A172 (cell line): Measurements from ENCODE around the gene ACTN4. TPM values are rescaled to one million over a fixed set of nuclear protein-coding genes. Genes with fewer than 3 reads are reported as not detected.
"Not testable (repeated sequence)": the region's sequence is repeated elsewhere in the genome, so short reads cannot be mapped to it uniquely, and the experiment has no call there.

Source experiments
- DNase-seq: peaks from one replicate; pipeline ENCODE4 v3.0.0-alpha.2; 2015; ENCODE audit warnings: low spot score
- total RNA-seq: library from RNA; depleted of rRNA; stranded (reverse); fragments of >200 nt; shearing (Covaris generic); gene quantifications from 2 replicates; pipeline ENCODE4 v1.2.3, GENCODE V29; 2014; rRNA removed

ACTN4 gene
- total RNA-seq = 493 and 604 TPM in 2 replicates

DNA sequence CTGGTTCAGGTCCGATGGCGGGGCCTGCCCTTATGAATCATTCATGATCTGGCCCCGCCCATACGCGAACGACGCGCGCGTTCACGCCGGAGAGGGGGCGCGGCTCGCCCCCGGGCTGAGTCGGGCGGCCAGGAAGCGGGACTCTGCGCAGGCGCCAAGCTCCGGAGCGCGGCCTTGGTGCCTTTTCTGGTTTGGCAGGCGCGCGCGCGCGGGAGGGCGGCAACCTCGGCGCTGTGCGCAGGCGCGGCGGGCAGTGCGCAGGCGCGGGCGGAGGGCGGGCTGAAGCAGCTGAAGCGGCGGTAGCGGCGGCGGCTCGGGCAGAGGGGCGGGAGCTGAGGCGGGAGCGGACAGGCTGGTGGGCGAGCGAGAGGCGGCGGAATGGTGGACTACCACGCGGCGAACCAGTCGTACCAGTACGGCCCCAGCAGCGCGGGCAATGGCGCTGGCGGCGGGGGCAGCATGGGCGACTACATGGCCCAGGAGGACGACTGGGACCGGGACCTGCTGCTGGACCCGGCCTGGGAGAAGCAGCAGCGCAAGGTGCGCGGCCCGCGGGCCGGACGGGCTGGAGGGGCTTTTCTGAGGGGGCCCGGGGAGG lies at the start of gene ACTN4:
Gene ACTN4 (plus strand): TSS at position 282 of the 598 bp plus-strand sequence. CDS start 97 bp downstream, at position 379.
- DNase-seq = peak; percentile 94

- DNase-seq = no peak
Measured at GRCh38 chr19:38599722-38600121, 47.7 kb upstream of the ACTN4 start.

DNA sequence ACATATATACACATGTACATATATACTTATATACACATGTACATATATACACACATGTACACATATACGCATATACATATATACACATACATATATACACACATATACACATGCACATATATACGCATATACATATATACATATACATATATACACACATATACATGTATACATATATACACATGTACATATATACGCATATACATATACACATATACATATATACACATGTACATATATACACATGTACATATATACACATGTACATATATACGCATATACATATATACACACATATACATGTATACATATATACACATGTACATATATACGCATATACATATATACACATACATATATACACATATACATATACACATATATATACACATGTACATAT lies 44.6 kb upstream of the ACTN4 start:
- DNase-seq = not testable (repeated sequence)

DNA sequence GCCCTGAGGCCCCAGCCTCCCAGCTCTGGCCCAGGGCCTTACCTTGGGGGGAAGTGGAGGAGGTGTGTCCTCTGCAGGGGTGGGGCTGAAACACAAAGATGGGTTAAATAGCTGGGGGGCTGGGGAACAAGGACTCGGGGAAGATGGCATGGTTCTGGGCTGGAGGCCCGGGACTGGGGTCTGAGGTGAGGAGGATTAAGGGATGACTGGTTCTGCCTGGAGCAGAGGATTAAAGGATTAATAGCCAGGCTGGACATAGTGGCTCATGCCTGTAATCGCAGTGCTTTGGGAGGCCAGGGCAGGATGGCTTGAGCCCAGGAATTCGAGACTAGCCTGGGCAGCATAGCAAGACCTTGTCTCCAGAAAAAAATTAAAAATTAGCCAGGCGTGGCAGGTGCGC lies 41.3 kb upstream of the ACTN4 start:
- DNase-seq = no peak

DNA sequence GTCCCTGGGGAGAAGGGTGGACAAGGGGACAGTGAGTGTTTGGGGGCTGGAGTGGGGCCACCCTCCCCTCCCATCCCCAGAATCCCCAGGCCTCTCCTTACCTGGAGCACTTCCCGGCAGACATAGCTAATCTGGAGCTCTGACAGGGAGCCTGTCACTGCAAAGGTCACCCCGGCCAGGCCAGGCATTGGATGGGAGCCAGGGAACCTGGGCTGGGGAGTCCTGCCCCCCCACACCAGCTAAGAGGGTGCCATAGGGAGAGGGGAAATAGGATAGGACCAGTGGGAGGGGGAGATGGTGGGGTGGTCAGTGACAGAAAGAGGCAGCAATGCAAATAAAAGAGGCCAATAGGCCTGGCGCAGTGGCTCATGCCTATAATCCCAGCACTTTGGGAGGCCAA lies 33.2 kb upstream of the ACTN4 start:
- DNase-seq = no peak

DNA sequence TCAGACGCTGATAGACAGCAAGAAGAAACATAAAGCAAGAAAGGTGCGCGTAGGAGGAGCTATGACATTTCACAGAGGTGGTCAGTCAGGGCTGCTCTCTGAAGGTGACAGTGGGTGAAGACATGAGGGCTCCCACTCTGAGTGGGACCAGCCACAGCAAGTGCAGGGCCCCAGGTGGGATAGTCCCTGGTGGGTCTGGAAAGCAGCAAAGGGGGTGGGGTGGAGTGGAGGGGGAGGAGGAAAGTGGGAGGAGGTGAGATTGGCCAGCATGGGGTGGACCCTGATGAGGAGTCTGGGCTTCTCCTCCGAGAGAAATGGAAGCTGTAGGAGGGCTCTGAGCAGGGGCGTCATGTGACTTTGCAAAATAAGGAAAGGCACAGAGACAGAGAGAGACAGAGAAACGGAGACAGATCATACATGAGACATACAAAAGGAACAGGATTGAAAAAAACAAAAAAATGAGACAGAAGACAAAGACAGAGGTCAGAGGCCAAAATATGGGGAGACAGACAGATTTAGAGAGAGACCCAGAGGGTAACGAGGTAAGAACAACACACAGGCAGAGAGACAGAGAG lies 32.4 kb upstream of the ACTN4 start:
- no peak for DNase-seq

- no peak for DNase-seq
Measured at GRCh38 chr19:38616265-38616664, 31.2 kb upstream of the ACTN4 start.

- DNase-seq = no peak
Measured at GRCh38 chr19:38617283-38617763, 30.1 kb upstream of the ACTN4 start.

DNA sequence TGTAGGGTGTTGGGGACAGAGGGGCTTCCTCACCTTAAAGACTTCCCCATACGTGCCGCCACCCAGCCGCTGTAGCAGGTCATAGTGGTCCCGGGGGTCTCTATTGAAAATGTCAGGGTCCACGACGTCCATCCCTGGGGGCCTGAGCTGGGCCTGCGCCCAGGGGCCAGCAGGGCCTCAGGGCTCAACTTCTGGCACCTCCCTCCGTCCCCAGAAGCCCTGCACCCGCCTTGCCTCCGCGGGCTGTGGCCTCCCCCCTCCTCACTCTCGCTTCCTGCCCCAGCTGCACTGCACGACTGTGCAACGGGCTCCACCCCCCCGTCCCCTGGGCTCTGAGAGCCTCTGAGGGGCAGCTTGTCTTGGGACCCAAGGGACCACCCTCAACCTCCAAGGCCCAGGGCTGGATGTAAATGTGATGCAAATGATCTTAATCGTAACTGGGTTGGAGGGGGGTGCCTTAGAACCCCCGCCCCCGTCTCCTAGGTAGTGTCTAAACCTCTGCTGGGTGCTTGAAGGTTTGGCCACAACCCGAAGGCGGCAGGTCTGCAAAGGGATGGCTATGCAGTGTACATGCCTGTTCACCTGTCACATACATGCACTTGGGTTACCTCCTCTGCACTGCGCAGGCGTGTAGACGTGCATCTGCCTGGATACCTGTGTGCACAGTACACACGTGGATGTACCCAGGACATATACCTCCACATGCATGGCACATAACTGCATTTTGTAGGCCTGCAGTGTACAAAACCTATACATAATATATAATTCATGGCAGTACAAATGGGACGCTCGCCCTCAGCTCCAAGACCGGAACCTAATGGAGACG lies 29.5 kb upstream of the ACTN4 start, which contains the start of gene MAP4K1:
Gene MAP4K1 (minus strand): TSS at position 190 of the 826 bp plus-strand sequence. CDS start 58 bp downstream, at position 132.
- DNase-seq = no peak

DNA sequence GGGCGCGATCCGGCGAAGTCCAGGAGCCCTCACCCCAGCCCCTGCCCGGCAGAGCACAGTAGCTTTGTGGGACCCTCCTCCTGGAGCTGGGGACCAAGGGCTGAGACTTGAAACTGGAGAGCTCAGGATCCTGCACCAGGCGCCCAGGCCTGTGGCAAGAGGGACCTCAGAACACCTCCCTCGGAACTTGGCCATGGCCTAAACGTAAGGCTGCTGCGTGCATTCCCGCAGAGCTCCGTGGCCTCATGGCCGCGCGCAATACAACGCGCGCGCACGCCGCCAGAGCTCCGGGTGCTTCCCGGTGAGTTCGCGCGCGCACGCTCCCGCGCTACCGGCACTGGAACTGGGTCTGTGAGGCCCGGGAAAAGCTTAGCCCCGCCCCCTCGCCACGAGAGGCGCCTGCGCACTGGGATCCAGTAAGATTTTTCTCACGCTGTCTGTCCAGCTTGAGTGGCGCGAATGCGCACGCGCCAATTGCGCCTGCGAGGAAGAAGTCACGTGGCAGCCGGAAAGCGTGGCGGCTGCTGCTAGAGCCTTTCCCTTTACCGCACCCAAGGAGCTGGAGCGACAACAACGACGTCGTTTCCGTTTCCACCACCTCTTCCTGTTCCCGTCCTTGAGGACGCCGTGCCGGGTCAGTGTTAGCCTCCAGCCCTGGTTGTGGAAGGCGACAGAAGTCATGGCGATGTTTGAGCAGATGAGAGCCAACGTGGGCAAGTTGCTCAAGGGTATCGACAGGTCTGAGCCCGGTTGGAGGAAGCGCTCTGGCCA lies 28.7 kb upstream of the ACTN4 start, which contains the start of gene EIF3K:
Gene EIF3K (plus strand): TSS at position 599 of the 771 bp plus-strand sequence. CDS start 81 bp downstream, at position 680.
- peak; percentile 99 for DNase-seq

GRCh38 chr19:38619361-38620174 lies 27.9 kb upstream of the ACTN4 start:
- no peak for DNase-seq

DNA sequence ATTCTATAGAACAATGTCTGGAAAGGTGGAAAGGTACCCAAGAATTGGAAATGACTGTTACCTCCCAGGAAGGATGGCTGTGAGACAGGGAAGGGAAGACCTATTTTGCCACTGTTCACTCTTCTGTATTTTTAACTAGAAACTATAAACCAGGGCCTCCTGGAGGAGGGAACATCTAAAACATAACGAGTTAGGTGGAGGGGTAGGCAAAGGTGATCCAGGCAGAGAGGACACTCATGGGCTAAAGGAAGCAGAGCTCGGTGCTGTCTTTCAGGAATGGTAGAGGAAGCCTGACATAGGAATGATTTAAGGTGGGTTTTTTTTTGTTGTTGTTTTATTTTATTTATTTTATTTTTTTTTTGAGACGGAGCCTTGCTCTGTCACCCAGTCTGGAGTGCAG lies 22.6 kb upstream of the ACTN4 start:
- DNase-seq = no peak

GRCh38 chr19:38626401-38626800 lies 21.0 kb upstream of the ACTN4 start:
- DNase-seq = no peak

DNA sequence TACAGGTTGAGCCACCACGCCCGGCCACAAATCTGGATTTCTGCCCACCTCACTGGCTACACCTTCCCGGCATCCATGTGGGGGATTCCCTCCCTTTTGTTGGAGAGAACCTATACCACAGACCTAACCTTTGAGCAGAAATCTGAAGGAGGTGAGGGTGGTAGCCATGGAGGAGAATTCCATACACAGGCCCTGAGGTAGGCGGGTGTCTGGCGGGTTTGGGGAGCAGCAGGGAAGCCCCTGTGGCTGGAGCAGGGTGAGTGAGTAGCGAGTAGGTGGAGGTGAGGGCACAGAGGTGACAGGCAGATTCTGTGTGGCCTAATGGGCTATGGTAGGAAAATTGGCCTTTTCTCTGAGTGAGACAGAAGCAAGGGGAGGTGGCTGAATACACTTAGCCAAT lies 17.9 kb upstream of the ACTN4 start:
- no peak for DNase-seq

GRCh38 chr19:38631301-38631700 lies 16.1 kb upstream of the ACTN4 start:
- DNase-seq = not testable (repeated sequence)

DNA sequence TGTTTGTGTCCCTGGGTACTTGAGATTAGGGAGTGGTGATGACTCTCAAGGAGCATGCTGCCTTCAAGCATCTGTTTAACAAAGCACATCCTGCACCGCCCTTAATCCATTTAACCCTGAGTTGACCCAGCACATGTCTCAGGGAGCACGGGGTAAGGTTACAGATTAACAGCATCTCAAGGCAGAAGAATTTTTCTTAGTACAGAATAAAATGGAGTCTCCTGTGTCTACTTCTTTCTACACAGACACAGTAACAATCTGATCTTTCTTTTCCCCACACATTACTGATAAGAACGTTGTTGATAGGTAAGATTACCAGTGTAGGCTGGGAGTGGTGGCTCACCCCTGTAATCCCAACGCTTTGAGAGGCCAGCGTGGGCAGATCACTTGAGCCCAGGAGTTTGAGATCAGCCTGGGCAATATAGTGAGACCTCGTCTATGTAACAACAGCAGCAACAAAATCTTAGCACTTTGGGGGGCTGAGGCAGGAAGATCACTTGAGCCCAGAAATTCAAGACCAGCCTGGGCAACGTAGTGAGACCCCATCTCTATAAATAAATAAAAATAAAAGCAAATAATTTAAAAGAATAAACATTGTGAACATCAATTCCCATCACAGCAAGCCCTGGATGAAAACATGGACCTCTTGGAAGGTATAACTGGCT lies 15.5 kb upstream of the ACTN4 start:
- not testable (repeated sequence) for DNase-seq

GRCh38 chr19:38632476-38633213 lies 14.8 kb upstream of the ACTN4 start:
- DNase-seq = no peak

DNA sequence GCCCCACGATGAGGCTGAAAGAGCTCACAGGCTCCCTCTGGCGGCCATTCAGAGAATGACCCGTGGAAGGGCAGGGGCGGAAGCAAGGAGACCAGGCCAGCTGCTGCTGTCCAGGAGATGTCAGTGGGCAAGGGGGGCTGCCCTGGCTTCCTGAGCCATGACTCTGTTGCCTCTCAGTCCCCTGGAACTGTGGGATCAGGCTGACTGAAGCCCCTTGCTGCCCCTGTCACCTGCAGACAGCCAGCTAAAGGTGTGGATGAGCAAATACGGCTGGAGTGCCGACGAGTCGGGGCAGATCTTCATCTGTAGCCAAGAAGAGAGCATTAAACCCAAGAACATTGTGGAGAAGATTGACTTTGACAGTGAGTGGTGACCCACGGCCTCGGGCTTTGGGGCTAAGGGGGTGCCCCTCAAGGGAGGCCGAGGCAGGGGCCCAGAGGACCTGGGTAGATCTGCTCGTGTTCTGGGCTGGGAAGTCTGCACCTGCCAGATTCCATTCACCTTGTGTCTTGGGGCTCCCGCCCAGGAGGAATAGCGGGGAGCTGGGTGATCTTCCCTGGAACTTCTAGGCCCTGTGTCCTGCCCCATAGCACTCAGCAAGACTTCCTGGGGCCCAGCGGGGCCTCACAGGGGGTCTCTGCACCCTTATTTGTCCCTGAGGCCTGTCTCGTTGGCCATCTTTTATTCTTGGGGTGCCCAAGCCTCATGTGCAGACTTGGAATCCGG lies 12.5 kb upstream of the ACTN4 start:
- DNase-seq = peak; percentile 68
